GM12878 (cell line): ENCODE measurements around the gene RIMS1.

ENCODE experiments used
- BMI1 ChIP-seq: fragments of 450-650 bp; IDR thresholded peaks from 2 replicates; pipeline ENCODE4 v1.6.1; 2016; ENCODE audit warnings: mild to moderate bottlenecking, moderate library complexity, borderline replicate concordance
- CTCF ChIP-seq, 3 experiments: IDR thresholded peaks in 2 of 3; conservative IDR thresholded peaks in 1 of 3; 2 replicates each; pipeline ENCODE4 v1.5.1; 2011; ENCODE audit warnings: low read depth in 3 of 3, low read length in 3 of 3, mild to moderate bottlenecking in 3 of 3, control low read depth in 2 of 3, moderate library complexity in 2 of 3, inconsistent platforms in 1 of 3, mixed read lengths in 1 of 3; ENCODE audit not compliant: control insufficient read depth in 2 of 3, insufficient read depth in 1 of 3; ENCODE audit errors: extremely low read depth in 1 of 3
- GABPA ChIP-seq: IDR thresholded peaks from 2 replicates; pipeline ENCODE4 v1.6.1; 2014; ENCODE audit warnings: antibody characterized with exemption, low read depth, mild to moderate bottlenecking, inconsistent platforms
- MTA3 ChIP-seq: IDR thresholded peaks from 2 replicates; pipeline ENCODE4 v1.6.1; 2012; ENCODE audit warnings: low read length, inconsistent platforms, borderline replicate concordance
- PBX3 ChIP-seq: IDR thresholded peaks from 2 replicates; pipeline ENCODE4 v1.6.1; 2011; ENCODE audit warnings: mild to moderate bottlenecking, low read depth, low read length, moderate library complexity; ENCODE audit not compliant: insufficient replicate concordance

GRCh38 chr6:72440611-72441010 lies 554.3 kb downstream of the RIMS1 start:
- TF ChIP-seq CTCF (IDR thresholded peaks at IDR 0.05 in 2 of 3, conservative IDR thresholded peaks at IDR 0.05 in 1 of 3; ENCODE audit: control insufficient read depth in 2 of 3, extremely low read depth in 1 of 3, insufficient read depth in 1 of 3, low read depth in 3 of 3, low read length in 3 of 3) (no peak), GABPA (no peak), BMI1 (no peak), MTA3 (no peak), PBX3 (no peak)
